Activated CD4-positive, alpha-beta memory T cell treated with anti-CD3 and anti-CD28 coated beads, Interleukin-2, amount 10 ng/mL, durations not matched to agents 7 days and 5 days (primary cell): ENCODE results near the gene STARD9. TPM values are rescaled to one million over a fixed set of nuclear protein-coding genes. Genes with fewer than 3 reads are reported as not detected.
A peak's percentile ranks its signal among the peaks of the same experiment; 100 is the strongest.
"Not testable (repeated sequence)": the region's sequence is repeated elsewhere in the genome, so short reads cannot be mapped to it uniquely, and the experiment has no call there.

Experiments used
- CTCF ChIA-PET: fragments of 350-600 bp; sonication (Branson Sonifier 250); formaldehyde crosslinking; loops from one replicate; lab custom pipeline; 2021; ENCODE audit warnings: antibody characterized with exemption, inconsistent platforms; lab: Charles Lee
- POLR2A ChIA-PET: fragments of 350-600 bp; sonication (Branson Sonifier 250); formaldehyde crosslinking; loops from one replicate; lab custom pipeline; 2021; ENCODE audit warnings: antibody characterized with exemption; lab: Charles Lee
- DNase-seq: peaks from one replicate; pipeline ENCODE4 v3.0.0-alpha.2; 2020
- H3K27ac Mint-ChIP-seq: one replicate; pipeline ENCODE4 v1.8.0; 2021; ENCODE audit warnings: mild to moderate bottlenecking, mixed read lengths
- H3K27me3 Mint-ChIP-seq: one replicate; pipeline ENCODE4 v1.8.0; 2021; ENCODE audit warnings: mixed read lengths
- H3K36me3 Mint-ChIP-seq: one replicate; pipeline ENCODE4 v1.8.0; 2021; ENCODE audit warnings: low read depth, mixed read lengths
- H3K4me1 Mint-ChIP-seq: one replicate; pipeline ENCODE4 v1.8.0; 2021; ENCODE audit warnings: mixed read lengths
- H3K4me3 Mint-ChIP-seq: one replicate; pipeline ENCODE4 v1.8.0; 2021; ENCODE audit warnings: mild to moderate bottlenecking, mixed read lengths
- H3K9me3 Mint-ChIP-seq: one replicate; pipeline ENCODE4 v1.8.0; 2021; ENCODE audit warnings: mixed read lengths
- total RNA-seq, 2 experiments: library from RNA; stranded (reverse); gene quantifications; one replicate each; pipeline ENCODE4 v1.2.3, GENCODE V29; 2021

The STARD9 gene
- total RNA-seq, 2 experiments from 2014 or later, result 8.2 TPM

DNA sequence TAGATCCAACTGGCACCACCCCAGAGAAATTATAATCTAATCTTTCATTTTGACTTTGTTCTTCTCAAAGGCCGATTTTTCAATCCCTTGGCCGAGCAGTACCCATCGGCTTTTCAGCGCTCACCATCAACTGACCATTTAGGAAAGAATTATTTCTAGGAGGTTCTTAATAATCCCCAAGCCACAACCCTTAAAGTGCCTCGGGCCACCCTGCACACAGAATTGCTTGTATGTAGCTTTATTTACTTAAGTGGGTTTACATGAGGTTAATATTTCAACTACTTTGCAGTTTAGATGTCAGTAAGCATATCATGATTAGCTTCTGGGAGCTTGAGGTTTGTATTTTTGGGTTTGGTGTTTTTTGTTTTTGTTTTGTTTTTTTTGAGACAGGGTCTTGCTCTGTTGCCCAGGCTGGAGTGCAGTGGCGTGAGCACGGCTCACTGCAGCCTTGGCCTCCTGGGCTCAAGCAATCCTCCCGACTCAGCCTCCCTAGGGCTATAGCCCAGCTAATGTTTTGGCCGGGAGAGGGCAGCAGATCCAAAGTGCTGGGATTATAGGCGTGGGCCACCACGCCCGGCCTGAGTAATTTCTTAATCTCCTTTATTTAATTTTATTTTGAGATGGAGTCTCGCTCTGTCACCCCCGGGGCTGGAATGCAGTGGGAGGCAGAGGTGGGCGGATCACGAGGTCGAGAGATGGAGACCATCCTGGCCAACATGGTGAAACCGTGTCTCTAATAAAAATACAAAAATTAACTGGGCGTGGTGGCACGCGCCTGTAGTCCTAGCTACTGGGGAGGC is 162.3 kb downstream of the STARD9 start:
- CTCF ChIA-PET, result interaction anchor here (1.1 to 3.6 kb wide), 2 partner anchors 31 to 188 kb away, joined by 3 to 14 read pairs; no protein-coding TSS in a partner anchor
- POLR2A ChIA-PET, result interaction anchor here (1.0 to 3.1 kb wide), 7 partner anchors 8 to 585 kb away, joined by 3 to 12 read pairs (median 3); partner anchors contain the start of genes TTBK2 and ZNF106
- no peaks in the 10 kb centered on the region for H3K27me3 Mint-ChIP-seq
- no peak for DNase-seq
- H3K9me3 Mint-ChIP-seq, result no peaks in the 10 kb centered on the region
- H3K4me1 Mint-ChIP-seq, result peaks cover 20% of the 10 kb centered on the region
- peaks cover 19% of the 10 kb centered on the region for H3K36me3 Mint-ChIP-seq
- H3K27ac Mint-ChIP-seq, result peak overlapping the region; percentile 60
- H3K4me3 Mint-ChIP-seq, result peak overlapping the region; percentile 73

DNA sequence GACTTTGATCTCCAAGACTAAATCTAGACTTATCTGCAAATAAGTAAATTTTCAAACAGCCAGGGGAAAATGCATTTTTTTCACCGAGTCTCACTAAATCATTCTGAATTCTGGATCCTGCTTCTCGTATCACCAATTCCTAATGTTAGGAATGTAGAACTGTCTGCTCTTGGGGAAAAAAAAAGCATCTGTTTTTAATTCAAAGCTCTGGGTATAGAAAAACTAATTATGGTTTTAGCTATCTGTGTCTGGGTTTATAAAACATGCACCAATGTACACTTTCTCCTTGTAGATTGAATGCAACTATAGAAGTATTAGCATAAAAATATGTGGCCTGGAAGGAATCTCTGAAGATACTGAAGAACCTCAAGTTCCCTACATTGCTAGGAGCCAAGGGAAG is 166.3 kb downstream of the STARD9 start:
- no peak overlapping the region for H3K4me3 Mint-ChIP-seq
- ChIA-PET CTCF (no interaction called here), POLR2A (no interaction called here)
- H3K27me3 Mint-ChIP-seq, result no peaks in the 10 kb centered on the region
- H3K9me3 Mint-ChIP-seq, result no peaks in the 10 kb centered on the region
- no peak for DNase-seq
- peaks cover 6% of the 10 kb centered on the region for H3K4me1 Mint-ChIP-seq
- H3K36me3 Mint-ChIP-seq, result peaks cover 3% of the 10 kb centered on the region
- H3K27ac Mint-ChIP-seq, result no peak overlapping the region

- Mint-ChIP-seq H3K4me1 (peaks cover 5% of the 10 kb centered on the region), H3K36me3 (peaks cover 3% of the 10 kb centered on the region), H3K27me3 (no peaks in the 10 kb centered on the region), H3K4me3 (no peak overlapping the region), H3K27ac (no peak overlapping the region), H3K9me3 (no peaks in the 10 kb centered on the region)
- POLR2A ChIA-PET, result no interaction called here
- no peak for DNase-seq
- CTCF ChIA-PET, result no interaction called here
These were observed 166.7 kb downstream of the STARD9 start for GRCh38 chr15:42742149-42742548.

DNA sequence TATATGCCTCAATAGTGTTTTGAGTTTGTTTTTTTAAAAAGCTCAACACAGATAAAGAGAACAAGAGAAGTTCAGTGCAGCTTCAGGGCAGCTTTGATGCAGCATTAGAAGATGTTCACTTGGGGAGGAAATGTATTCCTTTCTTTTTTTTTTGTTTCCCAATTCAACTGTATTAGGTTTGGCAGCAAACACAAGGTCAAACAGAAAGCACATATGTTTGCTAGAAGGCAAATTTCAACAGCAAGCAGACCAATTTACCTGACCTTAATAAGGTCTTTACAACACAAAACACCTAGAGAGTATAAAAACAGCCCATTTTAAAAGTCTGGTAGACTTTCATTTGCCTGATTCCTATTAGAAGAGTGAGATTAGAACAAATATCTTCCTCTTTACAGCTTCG is 168.8 kb downstream of the STARD9 start:
- H3K9me3 Mint-ChIP-seq, result no peaks in the 10 kb centered on the region
- DNase-seq, result no peak
- no peak overlapping the region for H3K27ac Mint-ChIP-seq
- peaks cover 3% of the 10 kb centered on the region for H3K36me3 Mint-ChIP-seq
- no peaks in the 10 kb centered on the region for H3K4me1 Mint-ChIP-seq
- CTCF ChIA-PET, result interaction anchor here (1.3 kb wide), 1 partner anchor 182 kb away, joined by 6 read pairs; no protein-coding TSS in a partner anchor
- no peak overlapping the region for H3K4me3 Mint-ChIP-seq
- H3K27me3 Mint-ChIP-seq, result no peaks in the 10 kb centered on the region
- POLR2A ChIA-PET, result interaction anchor here (0.6 kb wide), 1 partner anchor 30 kb away, joined by 3 read pairs; no protein-coding TSS in a partner anchor

DNA sequence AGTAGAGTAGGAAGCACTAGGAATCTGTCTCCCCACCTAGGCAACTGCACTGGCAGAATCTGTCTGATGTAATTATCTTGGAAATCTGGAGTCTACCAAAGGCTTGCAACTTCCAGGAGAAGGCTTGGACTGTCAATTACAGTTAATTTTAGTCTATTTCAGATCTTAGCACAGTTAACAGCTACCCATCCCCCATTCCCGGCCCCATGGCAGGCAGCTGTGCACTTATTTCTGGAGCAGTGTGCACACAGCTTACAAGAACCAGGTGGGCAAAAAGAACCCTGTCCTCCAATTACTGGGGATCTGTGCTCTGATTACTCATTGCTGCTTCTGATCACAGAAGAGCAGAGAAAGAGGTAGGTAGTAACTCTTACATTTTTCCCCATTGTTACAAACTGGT is 173.9 kb downstream of the STARD9 start:
- no peak overlapping the region for H3K4me3 Mint-ChIP-seq
- CTCF ChIA-PET, result no interaction called here
- peaks cover 3% of the 10 kb centered on the region for H3K9me3 Mint-ChIP-seq
- POLR2A ChIA-PET, result interaction anchor here (0.9 kb wide), 1 partner anchor 13 kb away, joined by 3 read pairs; no protein-coding TSS in a partner anchor
- DNase-seq, result no peak
- no peaks in the 10 kb centered on the region for H3K4me1 Mint-ChIP-seq
- H3K27ac Mint-ChIP-seq, result no peak overlapping the region
- no peaks in the 10 kb centered on the region for H3K27me3 Mint-ChIP-seq
- H3K36me3 Mint-ChIP-seq, result peaks cover 32% of the 10 kb centered on the region

DNA sequence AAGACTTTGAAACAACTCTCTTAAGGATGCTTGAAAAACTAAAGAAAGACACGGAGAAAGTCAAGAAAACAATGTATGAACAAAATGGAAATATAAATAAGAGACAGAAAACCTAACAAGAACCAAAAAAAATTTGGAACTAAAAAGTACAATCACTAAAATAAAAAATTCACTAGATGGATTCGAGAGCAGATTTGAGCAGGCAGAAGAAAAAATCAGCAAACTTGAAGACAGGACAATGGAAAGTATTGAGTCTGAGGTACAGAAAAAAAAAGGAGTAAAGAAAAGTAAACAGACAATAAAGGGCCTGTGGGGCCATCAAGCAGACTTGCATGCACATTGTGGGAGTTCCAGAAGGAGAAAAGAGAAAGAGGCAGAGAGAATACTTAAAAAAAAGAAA is 174.9 kb downstream of the STARD9 start:
- Mint-ChIP-seq H3K9me3 (peaks cover 3% of the 10 kb centered on the region), H3K36me3 (peaks cover 32% of the 10 kb centered on the region), H3K27ac (no peak overlapping the region), H3K4me3 (no peak overlapping the region), H3K4me1 (no peaks in the 10 kb centered on the region), H3K27me3 (no peaks in the 10 kb centered on the region)
- CTCF ChIA-PET, result no interaction called here
- no peak for DNase-seq
- POLR2A ChIA-PET, result interaction anchor here (0.9 kb wide), 1 partner anchor 14 kb away, joined by 3 read pairs; no protein-coding TSS in a partner anchor

DNA sequence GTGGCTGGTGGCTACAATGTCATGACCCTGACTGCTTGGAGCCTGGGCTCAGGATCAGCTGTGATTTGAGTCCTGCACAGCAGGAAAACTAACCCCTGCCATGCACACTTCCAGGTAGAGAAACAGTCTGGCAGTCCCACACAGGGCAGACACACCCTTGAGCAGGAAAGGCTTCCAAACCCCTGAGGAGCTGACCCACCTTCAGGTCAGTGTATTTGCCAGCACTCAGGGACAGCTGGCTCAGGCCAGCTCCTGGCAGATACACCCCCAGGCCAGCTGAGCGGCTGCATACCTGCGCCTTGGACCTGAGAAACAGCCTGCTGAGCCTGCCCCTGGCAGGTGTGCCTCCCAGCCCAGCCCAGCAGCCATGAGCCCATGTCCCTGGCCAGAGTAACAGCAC is 183.7 kb downstream of the STARD9 start:
- CTCF ChIA-PET, result no interaction called here
- H3K36me3 Mint-ChIP-seq, result peaks cover 27% of the 10 kb centered on the region
- POLR2A ChIA-PET, result interaction anchor here (1.5 kb wide), 1 partner anchor 22 kb away, joined by 3 read pairs; the partner anchor contains the start of gene CDAN1
- peaks cover 24% of the 10 kb centered on the region for H3K9me3 Mint-ChIP-seq
- DNase-seq, result no peak
- no peak overlapping the region for H3K27ac Mint-ChIP-seq
- no peak overlapping the region for H3K4me3 Mint-ChIP-seq
- no peaks in the 10 kb centered on the region for H3K4me1 Mint-ChIP-seq
- H3K27me3 Mint-ChIP-seq, result no peaks in the 10 kb centered on the region

DNA sequence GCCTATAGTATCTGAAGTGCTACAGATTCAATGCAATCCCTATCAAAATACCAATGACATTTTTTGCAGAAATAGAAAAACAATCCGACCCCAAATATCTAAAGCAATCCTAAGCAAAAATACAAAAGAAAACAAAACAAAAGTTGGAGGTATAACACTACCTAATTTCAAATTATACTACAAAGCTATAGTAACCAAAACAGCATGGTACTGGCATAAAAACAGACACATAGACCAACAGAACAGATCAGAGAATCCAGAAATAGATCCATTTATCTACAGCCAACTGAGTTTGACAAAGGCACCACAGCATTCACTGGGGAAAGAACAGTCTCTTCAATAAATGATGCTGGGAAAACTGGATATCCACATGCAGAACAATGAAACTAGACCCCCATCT is 185.4 kb downstream of the STARD9 start:
- Mint-ChIP-seq H3K27ac (no peak overlapping the region), H3K9me3 (peaks cover 27% of the 10 kb centered on the region), H3K4me1 (no peaks in the 10 kb centered on the region), H3K27me3 (no peaks in the 10 kb centered on the region), H3K36me3 (peaks cover 35% of the 10 kb centered on the region), H3K4me3 (no peak overlapping the region)
- ChIA-PET POLR2A (no interaction called here), CTCF (no interaction called here)
- DNase-seq, result no peak

GRCh38 chr15:42761813-42762212 is 186.4 kb downstream of the STARD9 start:
- DNase-seq, H3K4me1 Mint-ChIP-seq, CTCF ChIA-PET, H3K27me3 Mint-ChIP-seq, H3K27ac Mint-ChIP-seq, H3K4me3 Mint-ChIP-seq, POLR2A ChIA-PET: not testable (repeated sequence)
- H3K9me3 Mint-ChIP-seq, result peaks cover 32% of the 10 kb centered on the region
- H3K36me3 Mint-ChIP-seq, result peaks cover 41% of the 10 kb centered on the region

DNA sequence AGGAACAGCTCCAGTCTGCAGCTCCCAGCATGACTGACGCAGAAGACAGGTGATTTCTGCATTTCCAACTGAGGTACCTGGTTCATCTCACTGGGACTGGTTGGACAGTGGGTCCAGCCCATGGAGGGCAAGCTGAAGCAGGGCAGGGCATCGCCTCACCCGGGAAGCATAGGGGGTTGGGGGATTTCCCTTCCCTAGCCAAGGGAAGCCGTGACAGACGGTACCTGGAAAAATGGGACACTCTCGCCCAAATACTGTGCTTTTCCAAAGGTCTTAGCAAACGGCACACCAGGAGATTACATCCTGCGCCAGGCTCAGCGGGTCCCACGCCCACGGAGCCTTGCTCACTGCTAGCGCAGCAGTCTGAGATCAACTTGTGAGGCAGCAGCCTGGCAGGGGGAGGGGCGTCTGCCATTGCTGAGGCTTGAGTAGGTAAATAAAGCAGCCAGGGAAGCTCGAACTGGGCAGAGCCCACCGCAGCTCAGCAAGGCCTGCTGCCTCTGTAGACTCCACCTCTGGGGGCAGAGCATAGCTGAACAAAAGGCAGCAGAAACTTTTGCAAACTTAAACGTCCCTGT is 188.8 kb downstream of the STARD9 start:
- DNase-seq, H3K4me1 Mint-ChIP-seq, H3K27ac Mint-ChIP-seq, H3K4me3 Mint-ChIP-seq, CTCF ChIA-PET, POLR2A ChIA-PET, H3K27me3 Mint-ChIP-seq: not testable (repeated sequence)
- Mint-ChIP-seq H3K9me3 (peaks cover 34% of the 10 kb centered on the region), H3K36me3 (peaks cover 53% of the 10 kb centered on the region)

DNA sequence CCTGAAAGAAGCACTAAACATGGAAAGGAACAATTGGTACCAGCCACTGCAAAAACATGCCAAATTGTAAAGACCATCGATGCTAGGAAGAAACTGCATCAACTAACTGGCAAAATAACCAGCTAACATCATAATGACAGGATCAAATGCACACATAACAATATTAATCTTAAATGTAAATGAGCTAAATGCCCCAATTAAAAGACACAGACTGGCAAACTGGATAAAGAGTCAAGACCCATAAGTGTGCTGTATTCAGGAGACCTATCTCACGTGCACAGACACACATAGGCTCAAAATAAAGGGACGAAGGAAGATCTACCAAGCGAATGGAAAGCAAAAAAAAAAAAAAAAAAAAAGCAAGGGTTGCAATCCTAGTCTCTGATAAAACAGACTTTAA is 190.7 kb downstream of the STARD9 start:
- H3K27me3 Mint-ChIP-seq, POLR2A ChIA-PET, DNase-seq, H3K4me3 Mint-ChIP-seq, H3K4me1 Mint-ChIP-seq, H3K27ac Mint-ChIP-seq: not testable (repeated sequence)
- CTCF ChIA-PET, result interaction anchor here (0.6 to 0.7 kb wide), 2 partner anchors 115 to 1173 kb away, joined by 3 read pairs; no protein-coding TSS in a partner anchor
- Mint-ChIP-seq H3K36me3 (peaks cover 46% of the 10 kb centered on the region), H3K9me3 (peaks cover 23% of the 10 kb centered on the region)
